Neural progenitor cell (in vitro differentiated cells): ENCODE data around the gene CDRT4. TPM values are rescaled to one million over a fixed set of nuclear protein-coding genes. Genes with fewer than 3 reads are reported as not detected.

Experiments
- DNase-seq: peaks from one replicate; pipeline ENCODE4 v3.0.0-alpha.2; 2016; ENCODE audit warnings: low spot score
- H2AFZ ChIP-seq: fragments of 200-600 bp; sonication (generic); replicated peaks from 2 replicates; pipeline ENCODE4 v1.6.1; 2016; ENCODE audit warnings: antibody characterized with exemption
- H3F3A ChIP-seq: fragments of 200-600 bp; sonication (generic); 2 replicates; pipeline ENCODE4 v1.6.1; 2016; ENCODE audit warnings: antibody characterized with exemption, low read depth
- H3K27ac ChIP-seq: fragments of 200-600 bp; sonication (generic); 2 replicates; pipeline ENCODE4 v1.5.1; 2016; ENCODE audit warnings: mild to moderate bottlenecking
- H3K27me3 ChIP-seq: fragments of 200-600 bp; sonication (generic); 2 replicates; pipeline ENCODE4 v1.6.1; 2016; ENCODE audit warnings: mild to moderate bottlenecking, moderate library complexity
- H3K36me3 ChIP-seq: fragments of 200-600 bp; sonication (generic); 2 replicates; pipeline ENCODE4 v1.5.1; 2016
- H3K4me1 ChIP-seq: fragments of 200-600 bp; sonication (generic); 2 replicates; pipeline ENCODE4 v1.6.1; 2016; ENCODE audit warnings: mixed run types
- H3K4me2 ChIP-seq: fragments of 200-600 bp; sonication (generic); 2 replicates; pipeline ENCODE4 v1.6.1; 2016
- H3K4me3 ChIP-seq: fragments of 200-600 bp; sonication (generic); 2 replicates; pipeline ENCODE4 v1.5.1; 2016
- H3K79me2 ChIP-seq: fragments of 200-600 bp; sonication (generic); 2 replicates; pipeline ENCODE4 v1.6.1; 2016; ENCODE audit warnings: low read depth
- H3K9ac ChIP-seq: fragments of 200-600 bp; sonication (generic); 2 replicates; pipeline ENCODE4 v1.6.1; 2016
- H3K9me3 ChIP-seq: fragments of 200-600 bp; sonication (generic); 2 replicates; pipeline ENCODE4 v1.5.1; 2016; ENCODE audit warnings: low read depth
- H4K20me1 ChIP-seq: fragments of 200-600 bp; sonication (generic); 2 replicates; pipeline ENCODE4 v1.6.1; 2016; ENCODE audit warnings: low read depth
- H3K27ac Mint-ChIP-seq: 3 replicates; pipeline ENCODE4 v1.8.0; 2021; ENCODE audit warnings: mixed read lengths
- H3K27me3 Mint-ChIP-seq: 2 replicates; pipeline ENCODE4 v1.8.0; 2022; ENCODE audit warnings: low read depth, mild to moderate bottlenecking, inconsistent platforms, moderate library complexity, mixed read lengths; ENCODE audit not compliant: insufficient read depth
- H3K36me3 Mint-ChIP-seq: 3 replicates; pipeline ENCODE4 v1.8.0; 2021; ENCODE audit warnings: mixed read lengths
- H3K4me1 Mint-ChIP-seq: 3 replicates; pipeline ENCODE4 v1.8.0; 2021; ENCODE audit warnings: mixed read lengths
- H3K4me3 Mint-ChIP-seq: 3 replicates; pipeline ENCODE4 v1.8.0; 2021; ENCODE audit warnings: mild to moderate bottlenecking, moderate library complexity, mixed read lengths
- H3K9me3 Mint-ChIP-seq: 3 replicates; pipeline ENCODE4 v1.8.0; 2020; ENCODE audit warnings: mixed read lengths
- CTCF ChIP-seq: fragments of 200-600 bp; sonication (generic); IDR thresholded peaks from 2 replicates; pipeline ENCODE4 v1.5.1; 2017; ENCODE audit warnings: antibody characterized with exemption, mild to moderate bottlenecking
- EZH2 ChIP-seq: fragments of 200-600 bp; sonication (generic); IDR thresholded peaks from 2 replicates; pipeline ENCODE4 v1.6.1; 2017; ENCODE audit warnings: antibody characterized with exemption, mild to moderate bottlenecking, moderate library complexity
- EZH2phosphoT487 ChIP-seq: fragments of 200-600 bp; sonication (generic); IDR thresholded peaks from 2 replicates; pipeline ENCODE4 v1.6.1; 2017; ENCODE audit warnings: antibody characterized with exemption
- total RNA-seq: library from RNA; depleted of rRNA; stranded (reverse); fragments of >200 nt; gene quantifications from 2 replicates; pipeline ENCODE4 v1.2.3, GENCODE V29; 2015; ENCODE audit warnings: low replicate concordance

Gene CDRT4
- total RNA-seq, 1 donor from 2014 or later: 18.2 TPM

DNA sequence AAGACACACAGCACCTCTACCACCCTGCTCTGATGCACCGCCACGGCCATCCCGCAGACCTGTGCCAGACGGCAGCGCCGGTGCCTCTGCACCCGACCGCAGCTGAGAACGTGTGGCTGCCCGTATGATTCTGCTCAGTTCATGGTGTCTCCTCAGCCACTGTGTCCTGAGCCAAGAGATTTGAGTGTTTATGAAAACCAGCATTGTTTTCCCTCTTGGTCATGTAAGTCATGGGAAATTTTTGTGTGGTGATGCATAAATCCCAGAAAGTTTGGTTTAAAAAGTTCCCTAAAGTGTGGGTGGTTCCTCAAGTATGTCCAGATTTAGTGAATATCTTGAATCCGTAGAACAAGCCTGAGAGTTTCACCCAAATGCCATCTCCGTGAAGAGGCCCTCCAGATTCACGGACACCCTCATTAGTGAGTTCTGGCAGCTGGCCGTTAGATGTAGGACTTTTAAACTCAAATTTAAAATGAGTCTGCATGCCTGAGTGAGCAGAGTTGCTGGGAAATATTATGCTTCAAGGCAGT is 57.6 kb downstream of the CDRT4 start:
- Mint-ChIP-seq H3K9me3 (peaks cover 3% of the 10 kb centered on the region), H3K27ac (no peak overlapping the region), H3K4me1 (peaks cover 10% of the 10 kb centered on the region), H3K27me3 (peaks cover 3% of the 10 kb centered on the region), H3K4me3 (no peak overlapping the region), H3K36me3 (no peaks in the 10 kb centered on the region)
- H3F3A ChIP-seq: no peaks in the 10 kb centered on the region
- H3K4me2 ChIP-seq: no peak overlapping the region
- DNase-seq: no peak
- H3K4me3 ChIP-seq: no peak overlapping the region
- H3K27me3 ChIP-seq: no peaks in the 10 kb centered on the region
- H2AFZ ChIP-seq: no peak overlapping the region
- no peak for TF ChIP-seq EZH2
- no peak for TF ChIP-seq EZH2phosphoT487
- no peak for TF ChIP-seq CTCF
- H3K36me3 ChIP-seq: no peaks in the 10 kb centered on the region
- no peaks in the 10 kb centered on the region for H3K9me3 ChIP-seq
- H4K20me1 ChIP-seq: no peaks in the 10 kb centered on the region
- H3K4me1 ChIP-seq: no peaks in the 10 kb centered on the region
- no peak overlapping the region for H3K9ac ChIP-seq
- no peaks in the 10 kb centered on the region for H3K79me2 ChIP-seq
- no peak overlapping the region for H3K27ac ChIP-seq

DNA sequence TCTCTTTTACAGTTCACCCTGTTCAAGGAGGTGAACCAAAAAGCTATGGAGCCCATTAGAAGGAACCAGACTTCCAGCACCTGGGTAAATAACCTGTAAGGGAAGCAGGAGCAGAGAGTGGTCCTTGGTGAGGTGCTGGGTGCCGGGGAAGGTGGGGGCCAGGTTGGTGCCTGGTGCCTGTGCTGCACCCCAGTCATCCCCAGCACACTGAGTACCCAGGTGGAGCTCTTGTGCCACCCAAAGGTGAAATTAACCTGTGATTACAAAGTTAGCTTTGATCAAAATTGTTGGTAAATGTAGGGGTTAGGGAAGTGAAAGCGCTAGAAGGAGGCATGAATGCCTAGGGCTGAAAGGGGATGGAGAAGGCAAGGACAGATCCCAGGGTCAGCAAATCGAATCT is 58.6 kb downstream of the CDRT4 start:
- Histone ChIP-seq H3K9ac (no peak overlapping the region), H3F3A (no peaks in the 10 kb centered on the region), H3K27ac (no peak overlapping the region), H3K36me3 (no peaks in the 10 kb centered on the region), H4K20me1 (no peaks in the 10 kb centered on the region), H3K4me3 (no peak overlapping the region), H3K79me2 (no peaks in the 10 kb centered on the region), H3K4me2 (no peak overlapping the region), H3K9me3 (no peaks in the 10 kb centered on the region), H3K27me3 (no peaks in the 10 kb centered on the region), H2AFZ (no peak overlapping the region), H3K4me1 (no peaks in the 10 kb centered on the region)
- no peak overlapping the region for H3K27ac Mint-ChIP-seq
- H3K4me1 Mint-ChIP-seq: peaks cover 5% of the 10 kb centered on the region
- H3K9me3 Mint-ChIP-seq: no peaks in the 10 kb centered on the region
- H3K27me3 Mint-ChIP-seq: peaks cover 3% of the 10 kb centered on the region
- TF ChIP-seq EZH2phosphoT487 (no peak), CTCF (no peak), EZH2 (no peak)
- no peak overlapping the region for H3K4me3 Mint-ChIP-seq
- DNase-seq: no peak
- no peaks in the 10 kb centered on the region for H3K36me3 Mint-ChIP-seq

- no peaks in the 10 kb centered on the region for H4K20me1 ChIP-seq
- H3K4me3 ChIP-seq: no peak overlapping the region
- no peak overlapping the region for H3K4me2 ChIP-seq
- TF ChIP-seq CTCF: no peak
- TF ChIP-seq EZH2phosphoT487: no peak
- no peak for TF ChIP-seq EZH2
- no peaks in the 10 kb centered on the region for H3F3A ChIP-seq
- Mint-ChIP-seq H3K27me3 (peaks cover 3% of the 10 kb centered on the region), H3K4me1 (no peaks in the 10 kb centered on the region), H3K4me3 (no peak overlapping the region), H3K36me3 (no peaks in the 10 kb centered on the region), H3K27ac (no peak overlapping the region), H3K9me3 (no peaks in the 10 kb centered on the region)
- H2AFZ ChIP-seq: no peak overlapping the region
- no peak overlapping the region for H3K9ac ChIP-seq
- H3K4me1 ChIP-seq: no peaks in the 10 kb centered on the region
- no peaks in the 10 kb centered on the region for H3K9me3 ChIP-seq
- no peak for DNase-seq
- no peaks in the 10 kb centered on the region for H3K36me3 ChIP-seq
- H3K79me2 ChIP-seq: no peaks in the 10 kb centered on the region
- H3K27me3 ChIP-seq: no peaks in the 10 kb centered on the region
- no peak overlapping the region for H3K27ac ChIP-seq
Measured at GRCh38 chr17:15406081-15406480, 61.3 kb downstream of the CDRT4 start.
